Left hindlimb (tissue), 1 donor: ENCODE data around the gene PRKN.
"Not testable (repeated sequence)": the region's sequence is repeated elsewhere in the genome, so short reads cannot be mapped to it uniquely, and the experiment has no call there.

ENCODE experiments used
- DNase-seq: peaks from one replicate; pipeline ENCODE4 v3.0.0-alpha.2; 2018

Gene PRKN

GRCh38 chr6:161829291-161829729 lies 898.3 kb downstream of the PRKN start:
- no peak for DNase-seq

- DNase-seq = no peak
Observed at GRCh38 chr6:161828355-161828754, 899.2 kb downstream of the PRKN start.

- DNase-seq = no peak
Observed at GRCh38 chr6:161826512-161826911, 901.1 kb downstream of the PRKN start.

- not testable (repeated sequence) for DNase-seq
Observed at GRCh38 chr6:161822204-161822603, 905.4 kb downstream of the PRKN start.

- DNase-seq = no peak
Observed at GRCh38 chr6:161817881-161818280, 909.7 kb downstream of the PRKN start.

- DNase-seq = no peak
Observed at GRCh38 chr6:161815965-161816364, 911.6 kb downstream of the PRKN start.

GRCh38 chr6:161813156-161813555 lies 914.4 kb downstream of the PRKN start:
- no peak for DNase-seq

GRCh38 chr6:161809971-161810370 lies 917.6 kb downstream of the PRKN start:
- no peak for DNase-seq

GRCh38 chr6:161804838-161805237 lies 922.7 kb downstream of the PRKN start:
- no peak for DNase-seq

- DNase-seq = no peak
Observed at GRCh38 chr6:161803131-161803530, 924.4 kb downstream of the PRKN start.

GRCh38 chr6:161802231-161802630 lies 925.3 kb downstream of the PRKN start:
- DNase-seq = no peak

- no peak for DNase-seq
Observed at GRCh38 chr6:161798844-161799394, 928.6 kb downstream of the PRKN start.

- no peak for DNase-seq
Observed at GRCh38 chr6:161796681-161797080, 930.9 kb downstream of the PRKN start.

- no peak for DNase-seq
Observed at GRCh38 chr6:161792851-161793493, 934.6 kb downstream of the PRKN start.

- no peak for DNase-seq
Observed at GRCh38 chr6:161788531-161788930, 939.0 kb downstream of the PRKN start.

- DNase-seq = no peak
Observed at GRCh38 chr6:161772176-161772575, 955.4 kb downstream of the PRKN start.

- no peak for DNase-seq
Observed at GRCh38 chr6:161761966-161762365, 965.6 kb downstream of the PRKN start.

GRCh38 chr6:161755080-161755479 lies 972.5 kb downstream of the PRKN start:
- no peak for DNase-seq

GRCh38 chr6:161750686-161751085 lies 976.9 kb downstream of the PRKN start:
- no peak for DNase-seq

- no peak for DNase-seq
Observed at GRCh38 chr6:161749576-161749975, 978.0 kb downstream of the PRKN start.

- peak; percentile 48 for DNase-seq
Observed at GRCh38 chr6:161748535-161749416, 978.8 kb downstream of the PRKN start.

- DNase-seq = no peak
Observed at GRCh38 chr6:161747506-161747905, 980.1 kb downstream of the PRKN start.

GRCh38 chr6:161745594-161746141 lies 981.9 kb downstream of the PRKN start:
- DNase-seq = no peak

GRCh38 chr6:161745128-161745527 lies 982.4 kb downstream of the PRKN start:
- no peak for DNase-seq
